Choroid plexus epithelial cell (primary cell): ENCODE measurements around the gene OR2H1.
A peak's percentile ranks its signal among the peaks of the same experiment; 100 is the strongest.

Source experiments
- DNase-seq: peaks from one replicate; pipeline ENCODE4 v3.0.0-alpha.2; 2010; ENCODE audit warnings: low read depth
- H3K4me3 ChIP-seq: 2 replicates; pipeline ENCODE4 v1.5.1; 2011; ENCODE audit warnings: low read depth, mild to moderate bottlenecking, control low read depth, low read length, moderate library complexity
- CTCF ChIP-seq: conservative IDR thresholded peaks from 2 replicates; pipeline ENCODE4 v1.5.1; 2011; ENCODE audit warnings: low read depth, mild to moderate bottlenecking, control low read depth, inconsistent platforms, low read length, moderate library complexity

The OR2H1 gene

GRCh38 chr6:29499704-29500103 is 42.7 kb downstream of the OR2H1 start:
- no peak overlapping the region for H3K4me3 ChIP-seq
- no peak for DNase-seq
- TF ChIP-seq CTCF: no peak

GRCh38 chr6:29500594-29500993 is 43.6 kb downstream of the OR2H1 start:
- no peak for TF ChIP-seq CTCF
- no peak overlapping the region for H3K4me3 ChIP-seq
- DNase-seq: no peak

- no peak overlapping the region for H3K4me3 ChIP-seq
- TF ChIP-seq CTCF: no peak
- no peak for DNase-seq
Measured at GRCh38 chr6:29501106-29501505, 44.2 kb downstream of the OR2H1 start.

GRCh38 chr6:29502181-29502580 is 45.2 kb downstream of the OR2H1 start:
- no peak for TF ChIP-seq CTCF
- DNase-seq: no peak
- no peak overlapping the region for H3K4me3 ChIP-seq

- peak; percentile 18 for DNase-seq
- no peak for TF ChIP-seq CTCF
- no peak overlapping the region for H3K4me3 ChIP-seq
Measured at GRCh38 chr6:29502597-29502996, 45.6 kb downstream of the OR2H1 start.

GRCh38 chr6:29504961-29505360 is 48.0 kb downstream of the OR2H1 start:
- DNase-seq: no peak
- H3K4me3 ChIP-seq: no peak overlapping the region
- no peak for TF ChIP-seq CTCF

GRCh38 chr6:29505808-29506207 is 48.9 kb downstream of the OR2H1 start:
- DNase-seq: no peak
- no peak for TF ChIP-seq CTCF
- H3K4me3 ChIP-seq: no peak overlapping the region
